Measurements from ENCODE around the gene ARHGEF26.

ARHGEF26 gene

DNA sequence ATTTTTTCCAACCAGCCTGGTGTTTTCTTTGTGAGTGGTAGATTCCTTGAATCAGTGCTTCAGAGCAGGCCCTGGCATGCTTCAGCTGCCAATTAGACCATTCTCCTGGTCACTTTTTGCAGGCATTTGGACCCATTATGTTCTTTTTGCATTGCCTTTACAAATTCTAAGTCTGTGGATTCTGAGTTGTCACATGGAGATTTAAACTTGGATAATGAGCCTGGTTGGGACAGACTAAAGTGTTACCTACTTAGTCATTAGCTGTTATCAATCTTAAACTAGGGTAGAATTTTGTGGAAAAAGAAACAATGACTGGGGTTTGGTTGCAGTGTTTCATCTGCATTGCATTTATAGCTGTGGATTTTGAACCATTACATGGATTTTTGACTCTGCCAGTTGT lies 40.6 kb downstream of the ARHGEF26 start:
- DNase-seq = no peak

GRCh38 chr3:154164387-154164786 lies 43.2 kb downstream of the ARHGEF26 start:
- DNase-seq = no peak

DNA sequence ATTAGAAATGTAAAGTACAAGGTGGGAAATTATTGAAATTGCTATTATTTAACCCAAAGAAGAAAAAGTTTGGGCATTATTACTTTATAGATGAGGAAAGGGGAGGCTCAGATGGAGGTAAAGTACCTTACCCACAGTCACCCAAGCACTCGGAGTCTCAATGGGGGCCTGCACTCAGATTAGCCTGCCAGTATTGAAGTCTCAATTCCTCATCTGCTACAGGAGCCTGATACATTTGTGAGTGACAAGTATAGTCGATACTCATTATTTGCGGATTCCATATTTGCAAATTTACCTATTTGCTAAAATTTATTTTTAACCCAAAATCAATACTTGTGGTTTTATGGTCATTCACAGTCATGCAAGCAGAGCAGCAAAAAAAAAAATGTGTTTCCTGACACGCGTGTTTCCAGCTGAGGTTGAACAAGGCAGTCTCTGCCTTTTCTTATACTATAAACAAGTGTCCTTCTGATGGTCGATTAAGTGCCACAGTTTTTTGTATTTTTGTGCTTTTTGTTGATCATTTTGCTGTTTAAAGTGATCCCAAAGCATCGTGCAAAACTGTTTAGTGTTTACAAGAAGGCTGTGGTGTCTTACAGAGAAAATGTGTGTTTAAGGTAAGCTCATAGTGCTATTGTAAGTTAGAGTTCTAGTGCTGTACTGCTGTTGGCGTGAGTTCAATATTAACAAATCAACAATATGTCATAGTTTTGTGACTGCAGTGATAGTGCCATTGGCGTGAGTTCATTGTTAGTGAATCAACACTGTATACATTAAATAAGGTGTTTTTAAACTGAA lies 48.0 kb downstream of the ARHGEF26 start:
- no peak for DNase-seq

GRCh38 chr3:154169796-154170110 lies 48.6 kb downstream of the ARHGEF26 start:
- no peak for DNase-seq

- DNase-seq = no peak
Measured at GRCh38 chr3:154170300-154170699, 49.1 kb downstream of the ARHGEF26 start.

GRCh38 chr3:154175041-154175440 lies 53.9 kb downstream of the ARHGEF26 start:
- no peak for DNase-seq

DNA sequence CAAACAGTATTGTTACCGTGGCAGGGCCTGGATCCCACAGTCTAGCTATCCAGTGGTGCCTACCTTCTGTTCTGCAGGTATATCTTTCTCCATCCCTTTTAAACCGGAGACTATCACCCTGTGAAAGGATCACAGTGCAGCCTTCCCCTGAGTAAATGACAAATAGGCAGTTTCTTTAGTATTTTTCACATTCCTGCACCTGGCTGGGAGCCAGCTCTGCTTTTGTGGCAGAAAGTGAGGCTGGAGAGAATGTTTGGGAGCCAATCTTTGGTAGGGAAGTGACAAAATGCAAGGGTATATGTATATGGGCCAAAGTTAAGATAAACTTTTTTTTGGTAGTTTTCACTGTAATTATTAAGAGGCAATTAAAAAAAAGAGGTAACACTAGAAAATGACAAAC lies 54.8 kb downstream of the ARHGEF26 start:
- DNase-seq = no peak

DNA sequence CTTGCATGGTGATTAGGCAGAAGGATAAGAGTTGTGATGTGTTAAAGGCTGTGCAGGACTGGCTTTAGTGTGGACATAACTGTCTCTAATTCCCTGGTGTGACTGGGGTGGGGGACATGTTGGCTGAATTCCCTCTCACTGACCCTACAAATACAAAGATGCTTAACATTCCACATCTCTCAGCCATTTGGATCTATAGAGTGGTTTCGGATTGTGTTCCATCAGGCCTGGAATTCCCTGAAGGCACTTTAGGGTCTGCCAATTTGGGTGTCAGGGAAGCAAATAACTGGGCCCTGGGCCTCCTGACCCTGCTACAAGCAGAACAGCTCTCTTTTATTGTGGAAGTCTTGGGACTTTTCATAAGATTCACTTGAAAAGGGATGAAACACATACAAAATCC lies 56.2 kb downstream of the ARHGEF26 start:
- no peak for DNase-seq

GRCh38 chr3:154178172-154178571 lies 57.0 kb downstream of the ARHGEF26 start:
- no peak for DNase-seq

GRCh38 chr3:154180836-154181691 lies 59.9 kb downstream of the ARHGEF26 start:
- DNase-seq = no peak

GRCh38 chr3:154182322-154182922 lies 61.2 kb downstream of the ARHGEF26 start:
- no peak for DNase-seq

DNA sequence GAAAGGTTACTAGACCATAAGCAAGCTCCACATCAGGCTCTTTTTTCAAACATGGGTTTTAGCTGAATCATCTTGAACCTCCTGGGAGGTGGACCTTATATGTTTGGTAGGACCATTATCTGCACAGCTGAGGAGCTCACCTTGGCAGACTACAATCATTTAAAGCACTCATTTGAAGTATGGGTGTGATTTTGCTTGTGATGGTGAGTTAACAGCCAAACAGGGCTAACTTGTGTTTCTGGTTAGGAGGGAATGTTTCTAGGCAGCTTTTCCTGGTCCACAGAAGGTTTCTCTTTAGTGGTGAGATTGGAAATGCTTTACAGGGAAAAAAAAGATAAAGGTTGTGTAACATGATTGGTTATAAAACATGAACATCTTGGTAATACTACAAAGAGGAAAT lies 61.8 kb downstream of the ARHGEF26 start:
- DNase-seq = no peak

GRCh38 chr3:154184582-154184981 lies 63.4 kb downstream of the ARHGEF26 start:
- no peak for DNase-seq

DNA sequence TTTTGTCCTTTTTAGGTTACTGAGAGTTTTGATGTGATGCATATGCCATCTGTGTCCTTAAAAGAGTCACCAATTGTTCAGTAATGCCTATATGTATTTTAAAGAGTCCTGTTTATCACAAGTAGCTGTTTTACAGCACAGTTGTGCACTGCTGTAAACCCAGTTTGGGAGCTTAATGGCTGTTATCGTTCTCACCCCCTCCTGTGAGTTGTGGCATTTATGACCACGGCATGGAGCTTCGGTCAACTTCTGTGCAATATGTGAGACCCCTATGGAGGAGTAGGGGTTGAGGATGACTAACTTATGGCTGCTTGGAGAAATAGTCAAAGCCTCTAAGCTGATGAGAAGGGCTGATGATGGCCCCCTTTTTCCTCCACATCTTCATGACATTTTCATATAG lies 67.2 kb downstream of the ARHGEF26 start:
- no peak for DNase-seq

DNA sequence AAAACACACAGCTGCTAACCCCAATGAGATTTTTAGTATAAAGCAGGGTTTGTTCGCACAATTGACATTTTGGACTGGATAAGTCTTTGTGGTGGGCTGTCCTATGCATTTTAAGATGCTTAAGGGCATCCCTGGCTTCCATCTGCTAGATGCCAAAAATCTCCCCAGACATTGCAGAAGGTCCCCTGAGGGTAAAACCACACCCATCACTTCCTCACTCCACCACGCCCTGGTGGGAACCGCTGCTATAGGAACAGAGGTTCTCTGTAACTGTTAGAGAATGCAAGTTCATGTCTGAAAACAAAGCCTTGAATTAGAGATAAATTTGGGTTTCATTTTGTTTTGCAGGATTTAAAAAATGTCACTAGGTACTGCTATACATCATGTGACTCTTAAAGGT lies 67.7 kb downstream of the ARHGEF26 start:
- DNase-seq = no peak

GRCh38 chr3:154191520-154191919 lies 70.3 kb downstream of the ARHGEF26 start:
- DNase-seq = no peak

DNA sequence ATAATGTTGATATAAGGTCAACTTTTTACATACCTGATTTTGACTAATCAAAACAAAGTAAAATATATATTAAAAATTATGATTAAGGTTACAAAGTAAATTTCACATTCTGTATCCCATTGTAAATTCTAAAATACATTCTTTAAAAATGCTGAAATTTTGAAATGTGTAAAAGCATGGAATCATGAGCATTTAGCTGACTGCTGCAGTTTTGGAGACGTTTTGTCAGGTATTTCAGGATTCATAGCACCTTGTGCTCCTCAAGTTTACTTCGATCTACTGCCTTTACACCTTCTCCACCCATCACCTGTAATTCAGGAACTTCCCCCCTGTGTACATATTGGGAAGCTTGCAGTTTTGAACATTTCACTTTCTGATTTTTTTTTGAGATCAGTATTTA lies 71.0 kb downstream of the ARHGEF26 start:
- DNase-seq = no peak

DNA sequence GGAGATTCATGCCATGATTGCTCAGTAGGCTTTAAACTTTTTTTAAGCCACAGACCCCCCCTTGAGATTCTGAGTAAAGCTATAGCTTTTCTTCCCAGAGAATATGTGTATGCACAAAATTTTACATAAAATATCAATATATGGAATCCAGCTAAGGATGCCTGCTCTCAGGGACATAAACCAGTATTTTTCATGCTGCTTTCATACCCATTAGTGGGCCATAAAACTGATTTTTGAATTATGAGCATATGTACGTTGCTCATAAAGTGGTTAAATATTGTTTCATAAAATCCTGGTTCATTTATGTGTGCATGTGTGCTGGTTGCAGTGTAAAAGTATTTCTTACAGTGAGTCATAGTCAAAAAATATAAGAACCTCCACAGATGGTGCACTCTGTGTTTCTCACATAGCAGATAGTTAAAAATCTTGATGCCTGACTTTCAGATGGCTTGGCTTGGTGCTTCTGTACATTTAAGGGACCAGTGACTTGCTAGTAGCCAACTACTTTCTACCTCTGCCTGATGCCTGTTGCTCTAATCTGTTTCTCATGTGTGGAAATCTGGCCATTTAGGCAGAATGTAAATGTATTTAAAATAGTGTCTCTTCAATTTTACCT lies 71.9 kb downstream of the ARHGEF26 start:
- DNase-seq = no peak

GRCh38 chr3:154194877-154195276 lies 73.7 kb downstream of the ARHGEF26 start:
- no peak for DNase-seq

GRCh38 chr3:154195620-154196356 lies 74.6 kb downstream of the ARHGEF26 start:
- DNase-seq = no peak

DNA sequence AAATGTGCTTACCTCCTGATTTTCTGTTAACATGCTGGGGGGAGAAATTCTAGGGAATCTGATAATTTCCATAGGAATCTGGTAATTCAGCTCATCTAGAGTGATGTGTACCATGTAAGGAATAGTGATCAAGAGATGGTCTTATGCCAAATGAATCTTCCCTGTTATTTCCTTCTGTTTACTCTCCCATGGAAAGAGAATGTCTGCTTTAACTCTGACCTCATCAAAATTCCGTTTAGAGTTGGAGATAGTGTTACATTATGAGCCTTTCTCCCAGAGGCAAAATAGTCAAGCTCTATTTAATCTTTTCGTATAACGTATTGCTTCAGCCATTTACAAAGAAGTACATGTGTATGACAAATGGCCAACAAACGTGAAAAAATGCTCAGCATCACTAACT lies 76.6 kb downstream of the ARHGEF26 start:
- no peak for DNase-seq

DNA sequence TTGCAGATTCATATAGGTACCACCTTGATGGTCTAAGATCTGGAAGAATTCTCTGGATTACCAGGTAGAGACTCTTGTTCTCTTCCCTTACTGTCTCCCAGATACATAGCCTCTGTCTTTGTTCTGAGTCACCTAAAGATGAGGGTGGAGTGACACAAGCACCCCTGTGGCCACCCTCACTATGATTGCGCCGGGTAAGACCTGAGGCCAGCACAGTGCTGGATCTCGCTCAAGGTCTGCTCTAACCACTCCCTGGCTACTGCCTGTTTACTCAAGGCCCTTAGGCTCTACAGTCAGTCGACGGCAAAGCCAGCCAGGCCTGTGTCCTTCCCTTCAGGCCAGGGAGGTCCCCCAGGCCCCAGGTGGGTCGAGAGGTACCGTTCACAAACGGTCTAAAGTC lies 88.3 kb downstream of the ARHGEF26 start:
- DNase-seq = no peak

- no peak for DNase-seq
Measured at GRCh38 chr3:154210986-154211385, 89.8 kb downstream of the ARHGEF26 start.

Data from NCI-H2081 treated with DMSO at 0.1 percent for 48 hours (cell line).